Ovary (tissue), 9 donors: ENCODE data around the gene IFI27L1. TPM values are rescaled to one million over a fixed set of nuclear protein-coding genes. Genes with fewer than 3 reads are reported as not detected.
A peak's percentile ranks its signal among the peaks of the same experiment; 100 is the strongest.
"Not testable (repeated sequence)": the region's sequence is repeated elsewhere in the genome, so short reads cannot be mapped to it uniquely, and the experiment has no call there.

Source experiments
- DNase-seq, 5 donors: peaks; one replicate each; pipeline ENCODE4 v3.0.0-alpha.2; 2019 to 2020
- H3K27ac ChIP-seq, 2 donors: fragments of 200-600 bp; one replicate each; pipeline versions ENCODE4 v1.5.1 to v1.8.0; 2019 to 2022
- H3K27me3 ChIP-seq: fragments of 200-600 bp; one replicate; pipeline ENCODE4 v1.8.0; 2022
- H3K36me3 ChIP-seq: fragments of 200-600 bp; sonication (generic); one replicate; pipeline ENCODE4 v1.5.1; 2019
- H3K4me1 ChIP-seq: one replicate; pipeline ENCODE4 v1.8.1; 2013; ENCODE audit warnings: mild to moderate bottlenecking, moderate library complexity; ENCODE audit not compliant: insufficient read depth
- H3K4me3 ChIP-seq: fragments of 200-600 bp; sonication (generic); one replicate; pipeline ENCODE4 v1.5.1; 2017
- H3K9me3 ChIP-seq, 2 donors: fragments of 200-600 bp in 1 of 2; sonication (generic) in 1 of 2; one replicate each; pipeline versions ENCODE4 v1.5.1 to v1.8.1; 2013 to 2019; ENCODE audit warnings: mild to moderate bottlenecking in 1 of 2, moderate library complexity in 1 of 2
- EP300 ChIP-seq: sonication (generic); formaldehyde crosslinking; IDR thresholded peaks from one replicate; pipeline ENCODE4 v1.6.1; 2017; ENCODE audit warnings: antibody characterized with exemption
- POLR2A ChIP-seq: fragments of 450-650 bp; IDR thresholded peaks from one replicate; pipeline ENCODE4 v1.6.1; 2017; ENCODE audit warnings: antibody characterized with exemption, mild to moderate bottlenecking, moderate library complexity
- WGBS, 3 donors: extraction: QIAGEN DNeasy Blood & Tissue Kit in 1 of 3; methylation state at CpG; one replicate each; pipeline versions ENCODE4 v1.1.5 to v1.1.7; 2013 to 2017; 5-methylcytosine and 5-hydroxymethylcytosine counted together
- intact Hi-C, 4 donors: fragments of 100-400 bp; cut with DNase I; formaldehyde crosslinking; loops; one replicate each; pipeline versions ENCODE4 v1.11.0 to v1.15.1; 2022 to 2023
- polyA plus RNA-seq, 2 donors: library from polyadenylated mRNA; stranded (reverse); fragments of 200-250 nt in 1 of 2; fragments of 350-450 nt in 1 of 2; fragmentation: Illumina TruSeq in 1 of 2; extraction: RNeasy Lipid Tissue Mini Kit (QIAGEN cat#74804) in 1 of 2; gene quantifications; one replicate each; pipeline ENCODE4 v1.2.3, GENCODE V29; 2013 to 2014
- total RNA-seq, 7 donors: library from RNA; depleted of rRNA in 2 of 7; stranded (reverse); fragments of >200 nt in 2 of 7; fragmentation: NEBNext Ultra II Directional in 3 of 7; extraction: Animal tissue kit (Norgen Biotek cat#: 25700) in 3 of 7; gene quantifications; one replicate each; pipeline versions ENCODE4 v1.1.0 to v1.2.4, GENCODE V29; 2016 to 2023
- TF ChIP-seq, protein P1 (sequence below), 3 donors: fragments of 450-650 bp in 2 of 3; fragments of 200-600 bp in 1 of 3; IDR thresholded peaks; one replicate each; pipeline versions ENCODE4 v1.5.1 to v1.8.0; 2016 to 2022; ENCODE audit warnings: antibody characterized with exemption in 3 of 3, mild to moderate bottlenecking in 1 of 3
- donor health status: DM: no; HTN: no; CAD: no; lungs with moderate emphysema.
- donor health status: DM: no; HTN: no; CAD: no.
- donor health status: Bipolar disorder and iron deficiency.
- donor health status: DM: yes; HTN: yes; CAD: no.
- donor health status: DM: no; HTN: no; CAD: no.
- donor health status: DM: yes; HTN: yes; CAD: no.

The IFI27L1 gene
- total and polyA plus RNA-seq, 9 donors = 21.5 to 57.0 (median 32.8) TPM

DNA sequence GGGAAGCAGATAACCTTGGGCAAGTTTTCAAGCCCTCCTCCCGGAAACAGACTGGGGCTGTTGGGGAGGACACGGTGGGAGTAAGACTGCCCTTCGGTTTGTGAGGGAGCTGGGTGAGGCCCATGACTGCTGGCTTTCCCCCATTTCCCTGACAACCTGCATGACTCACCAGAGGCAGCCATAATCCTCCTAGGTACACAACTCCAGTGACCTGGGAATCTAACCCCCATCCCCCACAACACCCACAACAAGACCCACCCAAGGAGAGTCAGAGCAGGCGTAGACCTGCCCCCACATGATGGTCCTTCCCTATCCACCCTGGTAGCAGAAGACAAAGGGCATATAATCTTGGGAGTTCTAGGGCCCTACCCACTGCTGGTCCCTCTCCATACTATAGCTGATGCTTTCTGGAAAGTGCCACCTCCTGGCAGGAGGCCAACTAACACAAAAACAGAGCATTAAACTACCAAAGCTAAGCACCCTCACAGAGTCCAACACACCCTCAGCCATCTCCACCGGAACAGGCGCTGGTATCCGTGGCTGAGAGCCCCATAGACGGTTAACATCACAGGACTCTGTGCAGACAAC is 14.9 kb upstream of the IFI27L1 start:
- DNase-seq = peak in 1 of 5 donors; percentile 50
- no peaks in the 10 kb centered on the region for H3K36me3 ChIP-seq
- H3K9me3 ChIP-seq = no peaks in the 10 kb centered on the region
- TF ChIP-seq, protein P1, sequence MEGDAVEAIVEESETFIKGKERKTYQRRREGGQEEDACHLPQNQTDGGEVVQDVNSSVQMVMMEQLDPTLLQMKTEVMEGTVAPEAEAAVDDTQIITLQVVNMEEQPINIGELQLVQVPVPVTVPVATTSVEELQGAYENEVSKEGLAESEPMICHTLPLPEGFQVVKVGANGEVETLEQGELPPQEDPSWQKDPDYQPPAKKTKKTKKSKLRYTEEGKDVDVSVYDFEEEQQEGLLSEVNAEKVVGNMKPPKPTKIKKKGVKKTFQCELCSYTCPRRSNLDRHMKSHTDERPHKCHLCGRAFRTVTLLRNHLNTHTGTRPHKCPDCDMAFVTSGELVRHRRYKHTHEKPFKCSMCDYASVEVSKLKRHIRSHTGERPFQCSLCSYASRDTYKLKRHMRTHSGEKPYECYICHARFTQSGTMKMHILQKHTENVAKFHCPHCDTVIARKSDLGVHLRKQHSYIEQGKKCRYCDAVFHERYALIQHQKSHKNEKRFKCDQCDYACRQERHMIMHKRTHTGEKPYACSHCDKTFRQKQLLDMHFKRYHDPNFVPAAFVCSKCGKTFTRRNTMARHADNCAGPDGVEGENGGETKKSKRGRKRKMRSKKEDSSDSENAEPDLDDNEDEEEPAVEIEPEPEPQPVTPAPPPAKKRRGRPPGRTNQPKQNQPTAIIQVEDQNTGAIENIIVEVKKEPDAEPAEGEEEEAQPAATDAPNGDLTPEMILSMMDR (IDR thresholded peaks at IDR 0.05) = no peak
- no peak for TF ChIP-seq POLR2A
- TF ChIP-seq EP300 = no peak
- no peaks in the 10 kb centered on the region for H3K27me3 ChIP-seq
- peak overlapping the region in 1 of 2 donors; percentile 13 for H3K27ac ChIP-seq
- peaks cover 16% of the 10 kb centered on the region for H3K4me1 ChIP-seq
- intact Hi-C loops = no loop called here
- 53 to 61% (median 54%) methylated on average over 8 of the region's 8 CpGs for WGBS, 3 donors
- no peak overlapping the region for H3K4me3 ChIP-seq

DNA sequence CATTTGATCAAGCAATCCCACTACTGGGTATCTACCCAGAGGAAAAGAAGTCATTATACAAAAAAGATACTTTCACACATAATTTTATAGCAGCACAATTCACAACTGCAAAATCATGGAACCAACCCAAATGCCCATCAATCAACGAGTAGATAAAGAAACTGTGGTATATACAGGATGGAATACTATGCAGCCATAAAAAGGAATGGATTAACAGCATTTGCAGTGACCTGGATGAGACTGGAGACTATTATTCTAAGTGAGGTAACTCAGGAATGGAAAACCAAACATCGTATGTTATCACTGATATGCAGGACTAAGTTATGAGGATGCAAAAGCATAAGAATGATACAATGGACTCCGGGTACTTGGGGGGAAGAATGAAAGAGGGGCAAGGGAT is 9.0 kb upstream of the IFI27L1 start:
- H3K36me3 ChIP-seq = not testable (repeated sequence)
- WGBS, 3 donors = 92 to 96% (median 93%) methylated on average over 3 of the region's 3 CpGs

DNA sequence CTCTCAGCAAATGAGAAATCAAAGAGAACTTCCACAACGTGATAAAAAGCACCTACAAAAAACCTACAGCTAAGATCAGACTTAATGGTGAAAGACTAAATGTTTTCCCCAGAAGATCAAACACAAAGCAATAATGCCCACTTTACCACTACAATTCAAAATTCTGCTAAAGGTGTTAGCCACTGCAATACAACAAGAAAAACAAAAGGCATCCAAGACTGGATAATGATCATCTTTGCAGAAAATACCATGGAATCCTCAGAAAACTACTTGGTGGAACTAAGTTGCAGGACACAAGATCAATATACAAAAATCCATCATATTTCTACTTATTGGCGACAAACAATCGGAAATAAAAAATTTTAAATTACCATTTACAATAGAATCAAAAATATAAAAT is 6.6 kb upstream of the IFI27L1 start:
- TF ChIP-seq EP300 = no peak
- TF ChIP-seq, protein P1 (IDR thresholded peaks at IDR 0.05) = no peak
- TF ChIP-seq POLR2A = no peak
- Histone ChIP-seq H3K27me3 (no peaks in the 10 kb centered on the region), H3K9me3 (peaks cover 0 to 2% of the 10 kb centered on the region in 2 donors), H3K27ac (no peak overlapping the region), H3K4me1 (peaks cover 18% of the 10 kb centered on the region), H3K36me3 (no peaks in the 10 kb centered on the region), H3K4me3 (no peak overlapping the region)
- no peak for DNase-seq
- intact Hi-C loops = no loop called here
- 90 to 97% (median 92%) methylated on average over 3 of the region's 3 CpGs for WGBS, 3 donors

More for the DNA sequence above, 9.0 kb upstream of the IFI27L1 start:
- intact Hi-C loops, H3K4me1 ChIP-seq, H3K27me3 ChIP-seq, H3K4me3 ChIP-seq, H3K27ac ChIP-seq, DNase-seq, H3K9me3 ChIP-seq: not testable (repeated sequence)

DNA sequence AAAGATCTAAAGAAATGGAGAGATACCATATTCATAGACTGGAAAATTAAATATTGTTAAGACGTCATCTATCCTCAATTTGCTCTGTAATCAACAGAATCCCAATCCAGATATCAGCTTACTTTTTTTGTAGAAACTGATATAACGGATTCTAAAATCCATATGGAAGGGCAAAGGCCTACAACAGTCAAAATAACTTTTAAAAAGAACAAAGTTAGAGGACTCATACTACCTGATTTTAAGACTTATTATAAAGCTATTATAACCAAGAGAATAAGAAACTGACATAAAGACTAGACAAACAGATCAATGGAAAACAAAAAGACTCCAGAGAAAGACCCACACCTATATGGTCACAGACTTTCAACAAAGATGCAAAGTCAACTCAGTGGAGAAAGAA is 6.1 kb upstream of the IFI27L1 start:
- H3K4me3 ChIP-seq = no peak overlapping the region
- peaks cover 0 to 2% of the 10 kb centered on the region in 2 donors for H3K9me3 ChIP-seq
- peaks cover 20% of the 10 kb centered on the region for H3K4me1 ChIP-seq
- 95 to 98% (median 96%) methylated on average over 2 of the region's 2 CpGs for WGBS, 3 donors
- no peak for DNase-seq
- H3K27me3 ChIP-seq = no peaks in the 10 kb centered on the region
- TF ChIP-seq, protein P1 (IDR thresholded peaks at IDR 0.05) = no peak
- TF ChIP-seq EP300 (no peak), POLR2A (no peak)
- no peaks in the 10 kb centered on the region for H3K36me3 ChIP-seq
- intact Hi-C loops = no loop called here
- H3K27ac ChIP-seq = no peak overlapping the region

DNA sequence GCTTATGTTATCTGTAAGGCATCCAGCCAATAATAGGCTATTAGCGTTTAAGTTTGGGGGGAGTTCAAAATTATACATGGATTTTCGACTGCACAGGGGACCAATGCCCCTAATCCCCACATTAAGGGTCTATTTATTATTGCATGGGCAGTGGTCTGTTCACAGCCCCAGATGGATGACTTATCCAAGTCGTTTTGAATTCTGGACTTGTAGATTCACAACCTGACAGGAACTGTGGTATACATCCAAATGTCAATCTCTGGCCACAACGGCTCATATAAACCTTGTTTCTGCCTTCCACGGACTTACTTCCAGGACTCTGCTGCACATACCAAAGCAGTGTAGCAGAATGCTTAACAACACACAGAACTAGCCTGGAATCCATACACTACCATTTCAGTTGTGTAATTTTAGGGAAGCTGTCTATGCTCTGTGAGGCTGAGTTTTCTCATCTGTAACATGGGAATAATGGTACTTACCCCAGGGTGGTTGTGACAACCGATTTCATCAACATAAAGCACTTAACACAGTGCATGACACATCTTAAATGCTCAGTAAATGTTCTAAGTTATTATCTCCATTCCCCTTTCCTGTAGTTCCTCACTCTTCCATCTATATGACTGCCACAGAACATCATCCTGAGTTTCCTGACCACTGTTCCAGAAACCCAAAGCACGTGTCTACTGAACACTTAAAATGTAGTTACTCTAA is 3.8 kb upstream of the IFI27L1 start:
- Histone ChIP-seq H3K4me1 (peaks cover 21% of the 10 kb centered on the region), H3K9me3 (peaks cover 0 to 2% of the 10 kb centered on the region in 2 donors), H3K4me3 (peak overlapping the region; percentile 17), H3K27ac (no peak overlapping the region), H3K36me3 (no peaks in the 10 kb centered on the region), H3K27me3 (no peaks in the 10 kb centered on the region)
- WGBS, 3 donors = 33 to 53% (median 50%) methylated on average over 7 of the region's 7 CpGs
- DNase-seq = no peak
- no peak for TF ChIP-seq EP300
- no peak for TF ChIP-seq POLR2A
- TF ChIP-seq, protein P1 (IDR thresholded peaks at IDR 0.05) = no peak
- intact Hi-C loops = no loop called here
